Tibial nerve (tissue), 4 donors: ENCODE results near the gene ZNF692.

Experiments
- EP300 ChIP-seq, 2 donors: sonication (generic); formaldehyde crosslinking; IDR thresholded peaks; one replicate each; pipeline ENCODE4 v1.6.1; 2017; ENCODE audit warnings: antibody characterized with exemption in 2 of 2, mild to moderate bottlenecking in 1 of 2
- POLR2A ChIP-seq, 2 donors: fragments of 450-650 bp; IDR thresholded peaks; one replicate each; pipeline ENCODE4 v1.6.1; 2017; ENCODE audit warnings: antibody characterized with exemption in 2 of 2, mild to moderate bottlenecking in 2 of 2, moderate library complexity in 2 of 2
- TF ChIP-seq, protein P1 (sequence below), 5 experiments: fragments of 200-600 bp in 3 of 5; fragments of 450-650 bp in 2 of 5; sonication (generic) in 3 of 5; IDR thresholded peaks; one replicate each; pipeline ENCODE4 v1.5.1; 2016 to 2019; ENCODE audit warnings: antibody characterized with exemption in 5 of 5, mild to moderate bottlenecking in 3 of 5, moderate library complexity in 2 of 5

DNA sequence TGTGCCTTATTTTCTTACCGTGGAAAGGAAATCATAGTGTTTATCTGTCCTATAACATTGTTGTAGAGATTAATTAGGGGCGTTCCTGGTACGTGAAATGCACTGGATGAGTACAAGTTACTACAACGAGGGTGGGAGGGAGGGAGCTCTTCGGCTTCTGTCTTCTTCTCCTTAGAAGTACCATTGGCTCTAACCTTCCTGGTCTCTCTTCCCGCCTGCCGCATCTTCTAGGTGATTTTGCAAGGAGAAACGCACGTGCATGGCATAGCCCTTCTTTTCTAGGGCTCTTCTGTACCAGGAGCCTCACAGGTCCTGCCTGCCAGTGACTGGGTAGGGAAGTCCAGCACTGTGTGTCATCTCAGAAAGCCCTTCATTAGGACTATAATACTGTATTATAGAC is 50.0 kb downstream of the ZNF692 start:
- TF ChIP-seq, protein P1, sequence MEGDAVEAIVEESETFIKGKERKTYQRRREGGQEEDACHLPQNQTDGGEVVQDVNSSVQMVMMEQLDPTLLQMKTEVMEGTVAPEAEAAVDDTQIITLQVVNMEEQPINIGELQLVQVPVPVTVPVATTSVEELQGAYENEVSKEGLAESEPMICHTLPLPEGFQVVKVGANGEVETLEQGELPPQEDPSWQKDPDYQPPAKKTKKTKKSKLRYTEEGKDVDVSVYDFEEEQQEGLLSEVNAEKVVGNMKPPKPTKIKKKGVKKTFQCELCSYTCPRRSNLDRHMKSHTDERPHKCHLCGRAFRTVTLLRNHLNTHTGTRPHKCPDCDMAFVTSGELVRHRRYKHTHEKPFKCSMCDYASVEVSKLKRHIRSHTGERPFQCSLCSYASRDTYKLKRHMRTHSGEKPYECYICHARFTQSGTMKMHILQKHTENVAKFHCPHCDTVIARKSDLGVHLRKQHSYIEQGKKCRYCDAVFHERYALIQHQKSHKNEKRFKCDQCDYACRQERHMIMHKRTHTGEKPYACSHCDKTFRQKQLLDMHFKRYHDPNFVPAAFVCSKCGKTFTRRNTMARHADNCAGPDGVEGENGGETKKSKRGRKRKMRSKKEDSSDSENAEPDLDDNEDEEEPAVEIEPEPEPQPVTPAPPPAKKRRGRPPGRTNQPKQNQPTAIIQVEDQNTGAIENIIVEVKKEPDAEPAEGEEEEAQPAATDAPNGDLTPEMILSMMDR (IDR thresholded peaks at IDR 0.05) = no peak
- TF ChIP-seq POLR2A (IDR thresholded peaks at IDR 0.05) (no peak), EP300 (IDR thresholded peaks at IDR 0.05) (no peak)
